Vagina (tissue), 2 donors: ENCODE data around the gene KLHL13. TPM values are rescaled to one million over a fixed set of nuclear protein-coding genes. Genes with fewer than 3 reads are reported as not detected.
"Not testable (repeated sequence)": the region's sequence is repeated elsewhere in the genome, so short reads cannot be mapped to it uniquely, and the experiment has no call there.

ENCODE experiments used
- DNase-seq, 2 donors: peaks; one replicate each; pipeline ENCODE4 v3.0.0-alpha.2; 2017; ENCODE audit errors: extremely low spot score in 2 of 2
- H3K27ac ChIP-seq: fragments of 200-600 bp; sonication (generic); one replicate; pipeline ENCODE4 v1.5.1; 2019
- H3K27me3 ChIP-seq: fragments of 200-600 bp; sonication (generic); one replicate; pipeline ENCODE4 v1.5.1; 2019
- H3K36me3 ChIP-seq, 2 donors: fragments of 200-600 bp; sonication (generic); one replicate each; pipeline ENCODE4 v1.5.1; 2017 to 2019
- H3K4me1 ChIP-seq: fragments of 200-600 bp; sonication (generic); one replicate; pipeline ENCODE4 v1.5.1; 2019
- H3K4me3 ChIP-seq, 2 donors: fragments of 200-600 bp; sonication (generic); 1 replicate in 1 of 2; 2 replicates in 1 of 2; pipeline ENCODE4 v1.5.1; 2016 to 2019
- H3K9me3 ChIP-seq: fragments of 200-600 bp; sonication (generic); one replicate; pipeline ENCODE4 v1.5.1; 2019
- POLR2A ChIP-seq, 2 donors: fragments of 450-650 bp; IDR thresholded peaks; one replicate each; pipeline ENCODE4 v1.6.1; 2017; ENCODE audit warnings: antibody characterized with exemption in 2 of 2, mild to moderate bottlenecking in 2 of 2, moderate library complexity in 2 of 2
- POLR2AphosphoS5 ChIP-seq, 2 donors: sonication (generic); formaldehyde crosslinking; IDR thresholded peaks; one replicate each; pipeline ENCODE4 v1.9.0; 2017; ENCODE audit warnings: antibody characterized with exemption in 2 of 2, mild to moderate bottlenecking in 2 of 2, low read depth in 1 of 2; ENCODE audit not compliant: insufficient read depth in 1 of 2
- intact Hi-C: fragments of 100-400 bp; cut with DNase I; formaldehyde crosslinking; loops from one replicate; pipeline ENCODE4 v1.15.1; 2023
- total RNA-seq: library from RNA; depleted of rRNA; stranded (reverse); fragments of >200 nt; gene quantifications from one replicate; pipeline ENCODE4 v1.2.3, GENCODE V29; 2016
- TF ChIP-seq, protein P1 (sequence below), 3 experiments: fragments of 450-650 bp in 2 of 3; fragments of 200-600 bp in 1 of 3; sonication (generic) in 1 of 3; IDR thresholded peaks; one replicate each; pipeline ENCODE4 v1.5.1; 2017 to 2019; ENCODE audit warnings: antibody characterized with exemption in 3 of 3, mild to moderate bottlenecking in 2 of 3, moderate library complexity in 2 of 3

The KLHL13 gene
- total RNA-seq, 1 donor from 2014 or later = 10.6 TPM

DNA sequence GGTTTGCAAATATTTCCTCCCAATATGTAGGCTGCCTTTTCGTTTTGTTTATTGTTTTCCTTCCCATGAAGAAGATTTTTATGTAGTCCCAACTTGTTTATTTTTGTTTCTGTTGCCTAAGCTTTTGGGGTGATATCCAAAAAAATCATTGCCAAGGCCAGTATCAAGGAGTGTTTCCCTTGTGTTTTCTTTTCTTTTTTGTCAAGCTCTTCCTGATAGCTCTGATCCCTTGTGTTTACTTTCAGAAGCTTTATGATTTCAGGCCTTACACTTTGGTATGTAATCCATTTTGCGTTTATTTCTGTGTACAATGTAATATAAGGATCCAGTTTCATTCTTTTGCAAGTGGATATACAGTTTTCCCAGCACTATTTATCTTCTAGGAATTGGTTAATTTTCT is 93.9 kb downstream of the KLHL13 start:
- H3K36me3 ChIP-seq = no peaks in the 10 kb centered on the region
- H3K27me3 ChIP-seq = no peaks in the 10 kb centered on the region
- DNase-seq = no peak
- no peak overlapping the region for H3K27ac ChIP-seq
- H3K9me3 ChIP-seq = no peaks in the 10 kb centered on the region
- H3K4me1 ChIP-seq = no peaks in the 10 kb centered on the region
- TF ChIP-seq, protein P1, sequence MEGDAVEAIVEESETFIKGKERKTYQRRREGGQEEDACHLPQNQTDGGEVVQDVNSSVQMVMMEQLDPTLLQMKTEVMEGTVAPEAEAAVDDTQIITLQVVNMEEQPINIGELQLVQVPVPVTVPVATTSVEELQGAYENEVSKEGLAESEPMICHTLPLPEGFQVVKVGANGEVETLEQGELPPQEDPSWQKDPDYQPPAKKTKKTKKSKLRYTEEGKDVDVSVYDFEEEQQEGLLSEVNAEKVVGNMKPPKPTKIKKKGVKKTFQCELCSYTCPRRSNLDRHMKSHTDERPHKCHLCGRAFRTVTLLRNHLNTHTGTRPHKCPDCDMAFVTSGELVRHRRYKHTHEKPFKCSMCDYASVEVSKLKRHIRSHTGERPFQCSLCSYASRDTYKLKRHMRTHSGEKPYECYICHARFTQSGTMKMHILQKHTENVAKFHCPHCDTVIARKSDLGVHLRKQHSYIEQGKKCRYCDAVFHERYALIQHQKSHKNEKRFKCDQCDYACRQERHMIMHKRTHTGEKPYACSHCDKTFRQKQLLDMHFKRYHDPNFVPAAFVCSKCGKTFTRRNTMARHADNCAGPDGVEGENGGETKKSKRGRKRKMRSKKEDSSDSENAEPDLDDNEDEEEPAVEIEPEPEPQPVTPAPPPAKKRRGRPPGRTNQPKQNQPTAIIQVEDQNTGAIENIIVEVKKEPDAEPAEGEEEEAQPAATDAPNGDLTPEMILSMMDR (IDR thresholded peaks at IDR 0.05) = no peak
- TF ChIP-seq POLR2A (IDR thresholded peaks at IDR 0.05) (no peak), POLR2AphosphoS5 (IDR thresholded peaks at IDR 0.05; ENCODE audit: insufficient read depth in 1 of 2, low read depth in 1 of 2) (no peak)
- no peak overlapping the region for H3K4me3 ChIP-seq
- intact Hi-C loops = no loop called here

- no peaks in the 10 kb centered on the region for H3K9me3 ChIP-seq
- no peak overlapping the region for H3K27ac ChIP-seq
- H3K27me3 ChIP-seq = no peaks in the 10 kb centered on the region
- TF ChIP-seq, protein P1 (IDR thresholded peaks at IDR 0.05) = no peak
- no peak for TF ChIP-seq POLR2A (IDR thresholded peaks at IDR 0.05)
- no peak for TF ChIP-seq POLR2AphosphoS5 (IDR thresholded peaks at IDR 0.05; ENCODE audit: insufficient read depth in 1 of 2, low read depth in 1 of 2)
- no peaks in the 10 kb centered on the region for H3K4me1 ChIP-seq
- no peak overlapping the region for H3K4me3 ChIP-seq
- no peak for DNase-seq
- intact Hi-C loops = no loop called here
- H3K36me3 ChIP-seq = no peaks in the 10 kb centered on the region
These were observed 100.2 kb downstream of the KLHL13 start for GRCh38 chrX:118016422-118016821.

GRCh38 chrX:118002417-118002816 is 114.2 kb downstream of the KLHL13 start:
- intact Hi-C loops, H3K4me3 ChIP-seq, H3K36me3 ChIP-seq, DNase-seq, H3K9me3 ChIP-seq, H3K27ac ChIP-seq, H3K4me1 ChIP-seq, H3K27me3 ChIP-seq: not testable (repeated sequence)

DNA sequence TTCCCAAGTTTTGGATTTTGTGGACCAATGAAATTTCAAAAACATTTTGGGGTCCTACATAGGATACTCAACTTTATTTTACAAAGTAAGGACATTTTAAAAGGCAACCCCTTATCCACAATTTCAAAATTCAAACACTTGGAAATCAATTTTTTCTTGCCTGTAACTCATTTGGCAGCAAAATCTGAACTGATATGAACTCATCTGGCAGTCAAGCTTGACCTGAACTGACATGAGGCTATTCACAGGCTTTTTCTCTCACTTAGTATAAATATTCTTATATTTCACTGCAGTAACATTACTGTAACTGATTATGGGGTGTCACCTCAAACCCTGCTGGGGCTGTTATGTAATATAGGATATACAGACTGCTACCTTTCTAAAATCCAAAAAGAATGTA is 116.1 kb downstream of the KLHL13 start:
- Histone ChIP-seq H3K9me3 (no peaks in the 10 kb centered on the region), H3K27me3 (no peaks in the 10 kb centered on the region), H3K4me3 (no peak overlapping the region), H3K4me1 (no peaks in the 10 kb centered on the region), H3K27ac (no peak overlapping the region), H3K36me3 (no peaks in the 10 kb centered on the region)
- intact Hi-C loops = no loop called here
- TF ChIP-seq POLR2A (IDR thresholded peaks at IDR 0.05) (no peak), POLR2AphosphoS5 (IDR thresholded peaks at IDR 0.05; ENCODE audit: insufficient read depth in 1 of 2, low read depth in 1 of 2) (no peak)
- TF ChIP-seq, protein P1 (IDR thresholded peaks at IDR 0.05) = no peak
- no peak for DNase-seq

- TF ChIP-seq POLR2AphosphoS5 (IDR thresholded peaks at IDR 0.05; ENCODE audit: insufficient read depth in 1 of 2, low read depth in 1 of 2) (no peak), POLR2A (IDR thresholded peaks at IDR 0.05) (no peak)
- TF ChIP-seq, protein P1 (IDR thresholded peaks at IDR 0.05) = no peak
- Histone ChIP-seq H3K36me3 (no peaks in the 10 kb centered on the region), H3K9me3 (no peaks in the 10 kb centered on the region), H3K4me3 (no peak overlapping the region), H3K27ac (no peak overlapping the region), H3K4me1 (no peaks in the 10 kb centered on the region), H3K27me3 (no peaks in the 10 kb centered on the region)
- intact Hi-C loops = no loop called here
- DNase-seq = no peak
These were observed 118.4 kb downstream of the KLHL13 start for GRCh38 chrX:117998171-117998570.
